Coronary artery (tissue), 2 donors: ENCODE results near the gene HTRA2.

Source experiments
- DNase-seq: peaks from one replicate; pipeline ENCODE4 v3.0.0-alpha.2; 2017; ENCODE audit warnings: low spot score
- H3K27ac ChIP-seq, 2 donors: fragments of 200-600 bp; sonication (generic); one replicate each; pipeline ENCODE4 v1.5.1; 2016 to 2019
- H3K4me3 ChIP-seq: fragments of 200-600 bp; sonication (generic); 2 replicates; pipeline ENCODE4 v1.5.1; 2016; ENCODE audit warnings: mild to moderate bottlenecking, moderate library complexity
- CTCF ChIP-seq: fragments of 200-600 bp; sonication (generic); IDR thresholded peaks from one replicate; pipeline ENCODE4 v1.5.1; 2019; ENCODE audit warnings: antibody characterized with exemption

Gene HTRA2

GRCh38 chr2:74530239-74531187, 780 bp downstream of the HTRA2 start:
- no peak for TF ChIP-seq CTCF
- no peak for DNase-seq

GRCh38 chr2:74531666-74532065, 1.9 kb downstream of the HTRA2 start:
- no peak for TF ChIP-seq CTCF
- DNase-seq: no peak
- Histone ChIP-seq H3K4me3 (no peak overlapping the region), H3K27ac (peak overlapping the region in 1 of 2 donors; percentile 24)

More at GRCh38 chr2:74530239-74531187, 780 bp downstream of the HTRA2 start:
- Histone ChIP-seq H3K27ac (peak overlapping the region; percentile 83 to 92), H3K4me3 (peak overlapping the region; percentile 94)

- DNase-seq: no peak
- Histone ChIP-seq H3K27ac (no peak overlapping the region), H3K4me3 (no peak overlapping the region)
- no peak for TF ChIP-seq CTCF
These were observed 2.5 kb downstream of the HTRA2 start for GRCh38 chr2:74532222-74532621.

- DNase-seq: no peak
- TF ChIP-seq CTCF: no peak
- Histone ChIP-seq H3K4me3 (no peak overlapping the region), H3K27ac (no peak overlapping the region)
These were observed 3.7 kb downstream of the HTRA2 start for GRCh38 chr2:74533464-74533863.

GRCh38 chr2:74534411-74534810, 4.7 kb downstream of the HTRA2 start:
- DNase-seq: no peak
- H3K4me3 ChIP-seq: no peak overlapping the region
- TF ChIP-seq CTCF: no peak
- no peak overlapping the region for H3K27ac ChIP-seq

GRCh38 chr2:74535440-74535965, 5.8 kb downstream of the HTRA2 start:
- no peak for DNase-seq
- no peak overlapping the region for H3K4me3 ChIP-seq
- TF ChIP-seq CTCF: no peak
- no peak overlapping the region for H3K27ac ChIP-seq
